NB4 (cell line): ENCODE data around the gene GLRA3.

Source experiments
- MYC ChIP-seq: IDR thresholded peaks from 2 replicates; pipeline ENCODE4 v1.6.1; 2011; ENCODE audit warnings: low read depth, low read length
- POLR2A ChIP-seq: IDR thresholded peaks from 2 replicates; pipeline ENCODE4 v1.6.1; 2011; ENCODE audit warnings: mild to moderate bottlenecking; ENCODE audit not compliant: insufficient read length; ENCODE audit errors: extremely low read depth
- TF ChIP-seq, protein P1 (sequence below): IDR thresholded peaks from one replicate; pipeline ENCODE4 v1.5.1; 2012; ENCODE audit warnings: low read depth, low read length
- TF ChIP-seq, protein P2 (sequence below): IDR thresholded peaks from 2 replicates; pipeline ENCODE4 v1.6.1; 2011; ENCODE audit warnings: low read depth, low read length

DNA sequence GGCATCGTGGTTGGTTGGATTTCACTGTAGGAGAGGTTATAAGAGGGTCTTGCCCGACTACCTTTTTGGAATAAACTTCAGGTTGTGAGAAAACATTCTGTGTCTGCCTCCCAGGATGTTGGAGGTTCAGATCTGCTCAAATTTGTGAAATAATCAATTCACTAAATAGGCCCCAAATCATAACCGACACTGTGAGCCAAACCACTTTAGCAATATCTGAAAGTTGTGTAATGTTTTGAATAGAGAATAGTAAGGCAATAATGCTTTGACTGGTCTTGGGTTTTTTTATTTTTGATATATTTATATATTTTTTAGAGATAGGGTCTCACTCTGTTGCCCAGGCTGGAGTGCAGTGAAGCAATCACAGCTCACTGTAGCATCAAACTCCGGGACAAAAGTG lies 131.2 kb downstream of the GLRA3 start:
- TF ChIP-seq, protein P1, sequence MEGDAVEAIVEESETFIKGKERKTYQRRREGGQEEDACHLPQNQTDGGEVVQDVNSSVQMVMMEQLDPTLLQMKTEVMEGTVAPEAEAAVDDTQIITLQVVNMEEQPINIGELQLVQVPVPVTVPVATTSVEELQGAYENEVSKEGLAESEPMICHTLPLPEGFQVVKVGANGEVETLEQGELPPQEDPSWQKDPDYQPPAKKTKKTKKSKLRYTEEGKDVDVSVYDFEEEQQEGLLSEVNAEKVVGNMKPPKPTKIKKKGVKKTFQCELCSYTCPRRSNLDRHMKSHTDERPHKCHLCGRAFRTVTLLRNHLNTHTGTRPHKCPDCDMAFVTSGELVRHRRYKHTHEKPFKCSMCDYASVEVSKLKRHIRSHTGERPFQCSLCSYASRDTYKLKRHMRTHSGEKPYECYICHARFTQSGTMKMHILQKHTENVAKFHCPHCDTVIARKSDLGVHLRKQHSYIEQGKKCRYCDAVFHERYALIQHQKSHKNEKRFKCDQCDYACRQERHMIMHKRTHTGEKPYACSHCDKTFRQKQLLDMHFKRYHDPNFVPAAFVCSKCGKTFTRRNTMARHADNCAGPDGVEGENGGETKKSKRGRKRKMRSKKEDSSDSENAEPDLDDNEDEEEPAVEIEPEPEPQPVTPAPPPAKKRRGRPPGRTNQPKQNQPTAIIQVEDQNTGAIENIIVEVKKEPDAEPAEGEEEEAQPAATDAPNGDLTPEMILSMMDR = no peak
- no peak for TF ChIP-seq MYC
- no peak for TF ChIP-seq POLR2A
- TF ChIP-seq, protein P2, sequence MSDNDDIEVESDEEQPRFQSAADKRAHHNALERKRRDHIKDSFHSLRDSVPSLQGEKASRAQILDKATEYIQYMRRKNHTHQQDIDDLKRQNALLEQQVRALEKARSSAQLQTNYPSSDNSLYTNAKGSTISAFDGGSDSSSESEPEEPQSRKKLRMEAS = no peak
